ENCODE data around the gene SAC3D1. TPM values are rescaled to one million over a fixed set of nuclear protein-coding genes. Genes with fewer than 3 reads are reported as not detected.
A peak's percentile ranks its signal among the peaks of the same experiment; 100 is the strongest.

The SAC3D1 gene
- total RNA-seq, 1 donor from 2014 or later = 5.6 TPM

- Histone ChIP-seq H3K9me3 (replicated peaks) (no peaks in the 10 kb centered on the region), H3K4me3 (peak within 1 kb of the TSS; percentile 77), H3K27ac (replicated peaks) (peak within 1 kb of the TSS; percentile 94), H3K27me3 (ENCODE audit: low read depth) (no peaks in the 10 kb centered on the region), H3K4me1 (peaks cover 25% of the 10 kb centered on the region), H3K36me3 (peaks cover 7% of the 10 kb centered on the region)
- intact Hi-C loops (cut with micrococcal nuclease) = no loop called here
- DNase-seq = peak; percentile 94
- TF ChIP-seq CTCF (IDR thresholded peaks at IDR 0.05; ENCODE audit: borderline replicate concordance) = peak; percentile 89
Observed at GRCh38 chr11:65027213-65028067, 13.6 kb upstream of the SAC3D1 start, which contains the start of gene SNX15. Gene SNX15, plus strand, starts transcription at chr11:65027439. Its CDS starts 99 bp downstream, at chr11:65027538.

- Histone ChIP-seq H3K9me3 (replicated peaks) (no peaks in the 10 kb centered on the region), H3K4me1 (peaks cover 27% of the 10 kb centered on the region), H3K36me3 (peaks cover 54% of the 10 kb centered on the region), H3K27me3 (ENCODE audit: low read depth) (no peaks in the 10 kb centered on the region), H3K4me3 (no peak overlapping the region), H3K27ac (replicated peaks) (no peak overlapping the region)
- intact Hi-C loops (cut with micrococcal nuclease) = no loop called here
- TF ChIP-seq CTCF (IDR thresholded peaks at IDR 0.05; ENCODE audit: borderline replicate concordance) = no peak
- DNase-seq = no peak
Observed at GRCh38 chr11:65032216-65032615, 8.8 kb upstream of the SAC3D1 start.

- Histone ChIP-seq H3K4me3 (no peak overlapping the region), H3K27ac (replicated peaks) (no peak overlapping the region), H3K4me1 (peaks cover 10% of the 10 kb centered on the region), H3K27me3 (ENCODE audit: low read depth) (no peaks in the 10 kb centered on the region), H3K36me3 (peaks cover 71% of the 10 kb centered on the region), H3K9me3 (replicated peaks) (no peaks in the 10 kb centered on the region)
- no peak for TF ChIP-seq CTCF (IDR thresholded peaks at IDR 0.05; ENCODE audit: borderline replicate concordance)
- DNase-seq = no peak
- intact Hi-C loops (cut with micrococcal nuclease) = no loop called here
Observed at GRCh38 chr11:65034423-65034822, 6.6 kb upstream of the SAC3D1 start.

GRCh38 chr11:65035579-65035978 lies 5.4 kb upstream of the SAC3D1 start:
- Histone ChIP-seq H3K9me3 (replicated peaks) (no peaks in the 10 kb centered on the region), H3K27me3 (ENCODE audit: low read depth) (no peaks in the 10 kb centered on the region), H3K27ac (replicated peaks) (no peak overlapping the region), H3K4me3 (no peak overlapping the region), H3K36me3 (peaks cover 78% of the 10 kb centered on the region), H3K4me1 (peaks cover 13% of the 10 kb centered on the region)
- intact Hi-C loops (cut with micrococcal nuclease) = no loop called here
- TF ChIP-seq CTCF (IDR thresholded peaks at IDR 0.05; ENCODE audit: borderline replicate concordance) = no peak
- DNase-seq = no peak

- Histone ChIP-seq H3K36me3 (peaks cover 76% of the 10 kb centered on the region), H3K4me1 (peaks cover 27% of the 10 kb centered on the region), H3K9me3 (replicated peaks) (no peaks in the 10 kb centered on the region), H3K27ac (replicated peaks) (peak overlapping the region; percentile 33), H3K27me3 (ENCODE audit: low read depth) (no peaks in the 10 kb centered on the region), H3K4me3 (no peak overlapping the region)
- intact Hi-C loops (cut with micrococcal nuclease) = no loop called here
- no peak for TF ChIP-seq CTCF (IDR thresholded peaks at IDR 0.05; ENCODE audit: borderline replicate concordance)
- DNase-seq = peak; percentile 70
Observed at GRCh38 chr11:65036931-65037330, 4.1 kb upstream of the SAC3D1 start.
